Suprapubic skin (tissue), 4 donors: Measurements from ENCODE around the gene ZNF536. TPM values are rescaled to one million over a fixed set of nuclear protein-coding genes. Genes with fewer than 3 reads are reported as not detected.
A peak's percentile ranks its signal among the peaks of the same experiment; 100 is the strongest.

Source experiments
- DNase-seq, 2 donors: peaks; one replicate each; pipeline ENCODE4 v3.0.0-alpha.2; 2019; ENCODE audit warnings: low spot score in 2 of 2
- H3K27ac ChIP-seq: fragments of 200-600 bp; sonication (generic); one replicate; pipeline ENCODE4 v1.5.1; 2019
- H3K27me3 ChIP-seq: fragments of 200-600 bp; sonication (generic); one replicate; pipeline ENCODE4 v1.5.1; 2019
- H3K36me3 ChIP-seq: fragments of 200-600 bp; sonication (generic); one replicate; pipeline ENCODE4 v1.5.1; 2019
- H3K4me1 ChIP-seq: fragments of 200-600 bp; sonication (generic); one replicate; pipeline ENCODE4 v1.5.1; 2019
- H3K4me3 ChIP-seq: fragments of 200-600 bp; sonication (generic); one replicate; pipeline ENCODE4 v1.5.1; 2019; ENCODE audit warnings: mild to moderate bottlenecking
- H3K9me3 ChIP-seq: fragments of 200-600 bp; sonication (generic); one replicate; pipeline ENCODE4 v1.5.1; 2019
- EP300 ChIP-seq: sonication (generic); formaldehyde crosslinking; IDR thresholded peaks from one replicate; pipeline ENCODE4 v1.6.1; 2017; ENCODE audit warnings: antibody characterized with exemption
- POLR2A ChIP-seq, 2 donors: fragments of 450-650 bp; IDR thresholded peaks; one replicate each; pipeline ENCODE4 v1.6.1; 2017; ENCODE audit warnings: antibody characterized with exemption in 2 of 2, mild to moderate bottlenecking in 2 of 2, moderate library complexity in 2 of 2
- POLR2AphosphoS5 ChIP-seq, 3 donors: sonication (generic); formaldehyde crosslinking; IDR thresholded peaks; one replicate each; pipeline ENCODE4 v1.6.1; 2017; ENCODE audit warnings: antibody characterized with exemption in 3 of 3
- WGBS: methylation state at CpG from one replicate; pipeline ENCODE4 v1.1.5; 2018; 5-methylcytosine and 5-hydroxymethylcytosine counted together
- total RNA-seq, 4 donors: library from RNA; depleted of rRNA; stranded (reverse); fragments of >200 nt; gene quantifications; one replicate each; pipeline ENCODE4 v1.1.0, GENCODE V29; 2016
- TF ChIP-seq, protein P1 (sequence below), 2 donors: fragments of 200-600 bp in 1 of 2; fragments of 450-650 bp in 1 of 2; sonication (generic) in 1 of 2; IDR thresholded peaks; one replicate each; pipeline ENCODE4 v1.5.1; 2016 to 2019; ENCODE audit warnings: antibody characterized with exemption in 2 of 2, mild to moderate bottlenecking in 1 of 2, moderate library complexity in 1 of 2

Gene ZNF536
- total RNA-seq, 4 donors from 2014 or later, result 0.10 to 1.5 (median 0.51) TPM

DNA sequence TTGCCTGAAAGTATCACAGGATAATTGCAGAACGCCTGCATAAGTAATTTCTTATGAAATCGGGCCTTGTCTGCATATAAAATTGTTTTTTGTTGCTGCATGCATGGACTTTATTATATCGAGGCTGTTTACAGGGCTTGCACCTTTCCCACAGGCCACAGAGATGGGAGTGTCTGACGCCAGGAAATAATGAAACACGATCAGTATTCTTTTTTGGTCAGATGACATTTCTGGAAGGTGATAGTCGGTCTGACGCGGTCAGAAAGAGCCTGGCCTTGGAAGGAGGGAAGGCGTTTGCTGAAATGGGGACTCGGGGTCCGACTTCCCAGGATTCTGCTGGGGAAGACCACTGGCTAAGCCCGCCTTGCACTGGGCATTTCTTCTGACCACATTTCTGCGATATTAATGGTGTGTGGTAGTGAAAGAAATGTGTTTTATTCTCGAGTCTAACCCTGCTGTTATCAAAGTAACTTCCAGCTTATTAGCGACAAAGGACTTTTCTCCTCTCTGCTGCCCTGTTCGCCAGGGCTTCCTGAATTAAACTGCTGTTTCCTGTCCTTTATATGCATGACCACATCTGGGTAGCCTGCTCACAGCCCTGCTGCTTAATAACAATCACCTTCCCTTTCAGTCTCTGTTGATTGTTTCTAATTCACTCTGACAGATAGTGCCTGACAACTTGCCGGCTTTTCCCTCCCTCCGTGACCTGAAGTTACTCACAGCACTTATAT lies 11.6 kb upstream of the ZNF536 start:
- Histone ChIP-seq H3K27me3 (no peaks in the 10 kb centered on the region), H3K4me3 (peak overlapping the region; percentile 14), H3K27ac (no peak overlapping the region), H3K36me3 (no peaks in the 10 kb centered on the region), H3K4me1 (peaks cover 3% of the 10 kb centered on the region), H3K9me3 (no peaks in the 10 kb centered on the region)
- WGBS, result 55% methylated on average over 18 of the region's 18 CpGs
- TF ChIP-seq POLR2AphosphoS5 (IDR thresholded peaks at IDR 0.05), result no peak
- TF ChIP-seq POLR2A (IDR thresholded peaks at IDR 0.05), result no peak
- TF ChIP-seq EP300, result no peak
- TF ChIP-seq, protein P1, sequence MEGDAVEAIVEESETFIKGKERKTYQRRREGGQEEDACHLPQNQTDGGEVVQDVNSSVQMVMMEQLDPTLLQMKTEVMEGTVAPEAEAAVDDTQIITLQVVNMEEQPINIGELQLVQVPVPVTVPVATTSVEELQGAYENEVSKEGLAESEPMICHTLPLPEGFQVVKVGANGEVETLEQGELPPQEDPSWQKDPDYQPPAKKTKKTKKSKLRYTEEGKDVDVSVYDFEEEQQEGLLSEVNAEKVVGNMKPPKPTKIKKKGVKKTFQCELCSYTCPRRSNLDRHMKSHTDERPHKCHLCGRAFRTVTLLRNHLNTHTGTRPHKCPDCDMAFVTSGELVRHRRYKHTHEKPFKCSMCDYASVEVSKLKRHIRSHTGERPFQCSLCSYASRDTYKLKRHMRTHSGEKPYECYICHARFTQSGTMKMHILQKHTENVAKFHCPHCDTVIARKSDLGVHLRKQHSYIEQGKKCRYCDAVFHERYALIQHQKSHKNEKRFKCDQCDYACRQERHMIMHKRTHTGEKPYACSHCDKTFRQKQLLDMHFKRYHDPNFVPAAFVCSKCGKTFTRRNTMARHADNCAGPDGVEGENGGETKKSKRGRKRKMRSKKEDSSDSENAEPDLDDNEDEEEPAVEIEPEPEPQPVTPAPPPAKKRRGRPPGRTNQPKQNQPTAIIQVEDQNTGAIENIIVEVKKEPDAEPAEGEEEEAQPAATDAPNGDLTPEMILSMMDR (IDR thresholded peaks at IDR 0.05), result no peak
- peak in 1 of 2 donors; percentile 62 for DNase-seq

DNA sequence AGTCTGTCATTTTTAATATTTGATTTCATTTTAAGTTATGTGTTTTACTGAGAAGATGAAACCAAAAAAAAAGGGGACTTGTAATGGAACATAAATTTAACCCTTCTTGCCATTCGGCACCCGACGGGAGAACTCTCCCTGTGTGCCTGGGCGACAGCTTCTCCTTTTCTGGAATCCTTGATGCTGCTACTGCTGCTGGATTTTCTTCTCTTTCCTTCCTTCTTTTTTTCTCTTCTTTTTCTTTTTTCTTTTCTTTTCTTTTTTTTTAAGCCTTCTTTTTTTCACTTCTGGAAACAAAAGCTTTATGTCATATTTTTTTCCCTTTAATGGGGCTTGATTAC lies 11.1 kb upstream of the ZNF536 start:
- peaks cover 3% of the 10 kb centered on the region for H3K4me1 ChIP-seq
- H3K27me3 ChIP-seq, result no peaks in the 10 kb centered on the region
- TF ChIP-seq, protein P1 (IDR thresholded peaks at IDR 0.05), result no peak
- TF ChIP-seq POLR2AphosphoS5 (IDR thresholded peaks at IDR 0.05) (no peak), POLR2A (IDR thresholded peaks at IDR 0.05) (no peak), EP300 (no peak)
- WGBS, result 64% methylated on average over 4 of the region's 4 CpGs
- DNase-seq, result peak in 1 of 2 donors; percentile 38
- H3K36me3 ChIP-seq, result no peaks in the 10 kb centered on the region
- H3K4me3 ChIP-seq, result no peak overlapping the region
- H3K27ac ChIP-seq, result no peak overlapping the region
- no peaks in the 10 kb centered on the region for H3K9me3 ChIP-seq

DNA sequence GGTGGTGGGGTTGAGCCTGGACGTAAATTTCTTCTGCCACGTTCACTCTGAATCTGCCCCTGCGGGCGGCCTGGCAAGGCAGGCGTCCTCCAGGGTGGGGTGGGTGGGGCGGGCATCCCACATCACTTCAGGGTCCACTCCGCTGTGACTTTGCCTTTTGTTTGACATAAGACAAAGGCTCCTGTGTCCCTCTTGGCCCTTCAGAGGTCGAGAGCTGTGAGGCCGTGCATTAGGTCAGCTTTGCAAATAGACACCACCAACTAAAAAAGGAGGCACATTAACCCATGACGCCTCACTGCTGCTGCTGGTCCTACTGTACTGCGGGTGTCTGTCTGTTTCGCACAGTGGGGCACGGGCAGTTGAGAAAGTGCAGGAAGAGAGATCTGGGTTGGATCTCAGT lies 10.5 kb upstream of the ZNF536 start:
- DNase-seq, result no peak
- Histone ChIP-seq H3K9me3 (no peaks in the 10 kb centered on the region), H3K27ac (no peak overlapping the region), H3K27me3 (peaks cover 2% of the 10 kb centered on the region), H3K36me3 (no peaks in the 10 kb centered on the region), H3K4me3 (no peak overlapping the region), H3K4me1 (peaks cover 3% of the 10 kb centered on the region)
- TF ChIP-seq POLR2AphosphoS5 (IDR thresholded peaks at IDR 0.05), result no peak
- TF ChIP-seq EP300, result no peak
- TF ChIP-seq POLR2A (IDR thresholded peaks at IDR 0.05), result no peak
- TF ChIP-seq, protein P1 (IDR thresholded peaks at IDR 0.05), result no peak
- no CpG with 5 or more reads among the region's 13 CpGs for WGBS

DNA sequence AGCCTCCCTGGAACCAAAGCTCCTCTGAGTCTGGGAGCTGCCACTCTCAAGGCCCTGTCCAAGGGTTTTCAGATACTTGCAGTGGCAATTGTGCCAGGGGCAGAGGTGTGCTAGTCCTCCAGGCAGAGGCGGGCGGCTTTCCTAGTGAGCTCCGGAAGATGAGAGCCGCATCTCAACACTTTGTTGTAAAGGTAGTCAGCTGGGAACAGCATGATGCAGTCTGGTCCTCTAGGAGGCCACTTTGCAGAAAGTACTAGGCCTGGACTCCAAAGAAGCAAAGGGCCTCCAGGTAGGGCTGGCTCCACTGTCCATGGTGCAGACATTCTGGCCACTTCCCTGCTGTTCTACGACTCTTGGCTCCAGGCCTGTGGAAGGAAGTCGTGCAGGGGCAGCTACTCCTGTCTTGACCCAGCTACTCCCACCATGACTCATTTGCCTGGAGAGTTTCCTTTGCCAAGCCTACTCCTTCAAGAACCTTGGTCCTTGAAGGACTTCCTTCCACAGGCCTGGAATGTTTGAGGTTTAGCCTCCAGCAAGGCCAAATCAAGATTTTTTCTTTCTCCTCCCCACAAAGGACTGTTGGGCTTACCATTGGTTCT lies 9.9 kb upstream of the ZNF536 start:
- Histone ChIP-seq H3K27ac (no peak overlapping the region), H3K9me3 (no peaks in the 10 kb centered on the region), H3K4me3 (no peak overlapping the region), H3K36me3 (no peaks in the 10 kb centered on the region), H3K27me3 (peaks cover 7% of the 10 kb centered on the region), H3K4me1 (peaks cover 3% of the 10 kb centered on the region)
- TF ChIP-seq, protein P1 (IDR thresholded peaks at IDR 0.05), result no peak
- no peak for TF ChIP-seq POLR2AphosphoS5 (IDR thresholded peaks at IDR 0.05)
- TF ChIP-seq EP300, result no peak
- TF ChIP-seq POLR2A (IDR thresholded peaks at IDR 0.05), result no peak
- peak in 1 of 2 donors; percentile 37 for DNase-seq
- 78% methylated on average over 6 of the region's 6 CpGs for WGBS

DNA sequence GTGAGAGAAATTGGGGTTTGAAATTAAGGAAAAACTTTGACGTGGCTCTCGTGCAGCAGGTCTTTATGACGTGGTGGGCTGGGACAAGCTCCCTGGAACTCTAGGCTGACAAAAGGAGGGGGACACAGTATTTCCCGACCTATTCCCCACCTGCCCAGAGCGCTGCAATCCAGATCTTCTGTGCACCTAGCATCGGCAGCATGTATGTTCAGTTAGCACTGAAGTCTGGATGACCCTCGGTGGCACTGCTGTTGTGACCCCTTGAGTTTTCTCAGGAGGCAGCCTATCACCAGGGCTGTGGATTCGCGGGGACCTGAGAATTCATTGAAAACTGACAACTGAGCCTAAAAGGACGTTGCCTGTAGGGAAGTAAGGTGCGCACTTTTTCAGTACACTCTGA lies 9.1 kb upstream of the ZNF536 start:
- Histone ChIP-seq H3K4me1 (peaks cover 3% of the 10 kb centered on the region), H3K9me3 (no peaks in the 10 kb centered on the region), H3K27ac (no peak overlapping the region), H3K27me3 (peaks cover 12% of the 10 kb centered on the region), H3K4me3 (no peak overlapping the region), H3K36me3 (no peaks in the 10 kb centered on the region)
- peak in 1 of 2 donors; percentile 26 for DNase-seq
- no peak for TF ChIP-seq EP300
- TF ChIP-seq POLR2A (IDR thresholded peaks at IDR 0.05), result no peak
- TF ChIP-seq, protein P1 (IDR thresholded peaks at IDR 0.05), result no peak
- TF ChIP-seq POLR2AphosphoS5 (IDR thresholded peaks at IDR 0.05), result no peak
- 93% methylated on average over 11 of the region's 11 CpGs for WGBS
